Heart left ventricle (tissue), 16 donors: ENCODE results near the gene GNB5. TPM values are rescaled to one million over a fixed set of nuclear protein-coding genes. Genes with fewer than 3 reads are reported as not detected.

ENCODE experiments used
- ATAC-seq, 4 donors: fragments of 200-7000 bp; cut with Tn5 transposase; one replicate each; pipeline ENCODE4 v1.9.1; 2020 to 2022; ENCODE audit warnings: moderate library complexity in 4 of 4, mild to moderate bottlenecking in 3 of 4, moderate number of reproducible peaks in 1 of 4
- DNase-seq, 5 donors: peaks; one replicate each; pipeline ENCODE4 v3.0.0-alpha.2; 2020
- H3K27ac ChIP-seq, 12 donors: fragments of 200-600 bp; sonication (generic) in 4 of 12; one replicate each; pipeline versions ENCODE4 v1.5.0 to v1.8.0; 2016 to 2022; ENCODE audit warnings: mild to moderate bottlenecking in 2 of 12
- H3K27me3 ChIP-seq, 9 donors: fragments of 200-600 bp; sonication (generic) in 2 of 9; one replicate each; pipeline versions ENCODE4 v1.5.1 to v1.8.0; 2016 to 2022; ENCODE audit warnings: mild to moderate bottlenecking in 3 of 9
- H3K36me3 ChIP-seq, 9 donors: fragments of 200-600 bp; sonication (generic) in 2 of 9; one replicate each; pipeline versions ENCODE4 v1.5.0 to v1.8.0; 2018 to 2022; ENCODE audit warnings: mild to moderate bottlenecking in 2 of 9
- H3K4me1 ChIP-seq, 12 donors: fragments of 200-600 bp; sonication (generic) in 4 of 12; one replicate each; pipeline versions ENCODE4 v1.5.0 to v1.8.0; 2016 to 2022; ENCODE audit warnings: mild to moderate bottlenecking in 3 of 12
- H3K4me3 ChIP-seq, 12 donors: fragments of 200-600 bp; sonication (generic) in 4 of 12; one replicate each; pipeline versions ENCODE4 v1.5.0 to v1.8.0; 2017 to 2022; ENCODE audit warnings: mild to moderate bottlenecking in 9 of 12, moderate library complexity in 4 of 12
- H3K9me3 ChIP-seq, 12 donors: fragments of 200-600 bp; sonication (generic) in 4 of 12; one replicate each; pipeline versions ENCODE4 v1.5.0 to v1.8.0; 2016 to 2022; ENCODE audit warnings: mild to moderate bottlenecking in 1 of 12
- CTCF ChIP-seq, 12 donors: fragments of 200-600 bp; sonication (generic) in 4 of 12; IDR thresholded peaks; one replicate each; pipeline versions ENCODE4 v1.5.0 to v1.8.0; 2018 to 2022; ENCODE audit warnings: antibody characterized with exemption in 12 of 12, mild to moderate bottlenecking in 5 of 12
- POLR2A ChIP-seq, 2 donors: fragments of 450-650 bp; IDR thresholded peaks; one replicate each; pipeline ENCODE4 v1.6.1; 2017; ENCODE audit warnings: antibody characterized with exemption in 2 of 2, mild to moderate bottlenecking in 2 of 2, moderate library complexity in 2 of 2
- WGBS, 4 donors: extraction: QIAGEN DNeasy Blood & Tissue Kit in 2 of 4; methylation state at CpG; one replicate each; pipeline versions ENCODE4 v1.1.5 to v1.1.7; 2013 to 2018; 5-methylcytosine and 5-hydroxymethylcytosine counted together
- intact Hi-C, 10 donors: fragments of 100-400 bp; cut with DNase I; formaldehyde crosslinking; loops; one replicate each; pipeline versions ENCODE4 v1.11.1 to v1.14.2; 2022
- polyA plus RNA-seq, 2 donors: library from polyadenylated mRNA; stranded (reverse); fragments of 200-250 nt; gene quantifications; one replicate each; pipeline ENCODE4 v1.2.3, GENCODE V29; 2013
- total RNA-seq, 9 donors: library from RNA; depleted of rRNA in 2 of 9; stranded (reverse); fragments of >200 nt in 2 of 9; fragmentation: NEBNext Ultra II Directional in 3 of 9; extraction: Animal tissue kit (Norgen Biotek cat#: 25700) in 3 of 9; gene quantifications; one replicate each; pipeline versions ENCODE4 v1.1.0 to v1.2.4, GENCODE V29; 2016 to 2023
- donor health status: ischemic (EF 13 %, LVEDD 7.1; RV severe dilation, severe dysfunction).
- donor health status: healthy with polysubstance abuse.
- donor health status: DM: no; HTN: yes; CAD: no.
- donor health status: DM: no; HTN: no; CAD: no.
- donor health status: ischemic (EF 25% LVEDD 6.9; RV normal size, moderate dysfunction).
- donor health status: ischemic (EF 25% LVEDD 5.7; RV mildly dilated, moderate dysfunction).
- donor health status: healthy.
- donor health status: DM: yes; HTN: yes; CAD: no.
- donor health status: ischemic (EF 35%, LVEDD 5.7; RV mildly dilated, moderate dysfunction).
- donor health status: nonischemic (EF 11% LVEDD 7.7; RV severe dilation, severe dysfunction).
- donor health status: DM: yes; HTN: yes; CAD: no.
- donor health status: PGD.
- donor health status: ischemic (EF 29% LVEDD 5.4; RV normal size, mild dysfunction).
- donor health status: nonischemic (EF 23%, LVEDD 6.1; RV moderate dilation, normal function).

Gene GNB5
- total and polyA plus RNA-seq, 11 donors = 4.2 to 12.4 (median 7.7) TPM

- no peak overlapping the region for H3K4me3 ChIP-seq
- peaks cover 0 to 30% (median 0%) of the 10 kb centered on the region in 9 donors for H3K36me3 ChIP-seq
- peaks cover 0 to 27% (median 4%) of the 10 kb centered on the region in 12 donors for H3K4me1 ChIP-seq
- no peak for DNase-seq
- H3K27ac ChIP-seq = no peak overlapping the region
- intact Hi-C loops = no loop called here
- peaks cover 0 to 2% (median 0%) of the 10 kb centered on the region in 12 donors for H3K9me3 ChIP-seq
- H3K27me3 ChIP-seq = no peaks in the 10 kb centered on the region
- ATAC-seq = no peak
- WGBS, 4 donors = 91 to 95% (median 94%) methylated on average over 6 to 10 of the region's 10 CpGs
- no peak for TF ChIP-seq CTCF (IDR thresholded peaks at IDR 0.05)
- no peak for TF ChIP-seq POLR2A (IDR thresholded peaks at IDR 0.05)
Observed at GRCh38 chr15:52133510-52134220, 57.5 kb downstream of the GNB5 start.

DNA sequence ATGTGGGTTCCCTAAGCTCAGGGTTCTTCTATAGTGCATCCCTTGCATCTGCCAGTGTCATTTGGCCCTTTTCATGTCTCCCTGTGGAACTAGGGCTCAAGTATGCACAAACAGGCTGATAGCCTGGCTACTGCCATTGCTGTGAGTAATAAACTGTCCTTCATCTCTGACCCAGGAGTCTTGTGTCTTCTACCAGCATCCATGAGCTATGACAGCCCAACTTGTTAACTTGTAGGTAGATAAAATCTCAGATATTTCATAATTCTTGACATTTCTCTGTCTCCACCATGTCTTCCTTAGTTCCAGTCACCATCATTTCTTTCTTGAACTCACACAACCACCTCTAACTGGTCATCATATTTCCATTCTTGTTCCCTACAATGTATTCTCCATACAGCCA is 59.1 kb downstream of the GNB5 start:
- Histone ChIP-seq H3K4me1 (peaks cover 0 to 21% (median 0%) of the 10 kb centered on the region in 12 donors), H3K27me3 (no peaks in the 10 kb centered on the region), H3K27ac (no peak overlapping the region), H3K9me3 (peaks cover 0 to 2% (median 0%) of the 10 kb centered on the region in 12 donors), H3K36me3 (peaks cover 0 to 30% (median 0%) of the 10 kb centered on the region in 9 donors), H3K4me3 (no peak overlapping the region)
- ATAC-seq (no peak), DNase-seq (no peak)
- intact Hi-C loops = no loop called here
- TF ChIP-seq POLR2A (IDR thresholded peaks at IDR 0.05) (no peak), CTCF (IDR thresholded peaks at IDR 0.05) (no peak)

- DNase-seq (no peak), ATAC-seq (no peak)
- H3K9me3 ChIP-seq = peaks cover 0 to 2% (median 0%) of the 10 kb centered on the region in 12 donors
- no peaks in the 10 kb centered on the region for H3K27me3 ChIP-seq
- no peaks in the 10 kb centered on the region for H3K4me1 ChIP-seq
- H3K36me3 ChIP-seq = peaks cover 0 to 35% (median 3%) of the 10 kb centered on the region in 9 donors
- TF ChIP-seq POLR2A (IDR thresholded peaks at IDR 0.05) (no peak), CTCF (IDR thresholded peaks at IDR 0.05) (no peak)
- H3K27ac ChIP-seq = no peak overlapping the region
- intact Hi-C loops = no loop called here
- H3K4me3 ChIP-seq = no peak overlapping the region
- 95 to 98% (median 98%) methylated on average over 3 of the region's 3 CpGs for WGBS, 4 donors
Observed at GRCh38 chr15:52128568-52128967, 62.6 kb downstream of the GNB5 start.

- WGBS, 4 donors = 75 to 85% (median 80%) methylated on average over 11 of the region's 11 CpGs
- H3K4me1 ChIP-seq = no peaks in the 10 kb centered on the region
Observed at GRCh38 chr15:52124270-52124880, 66.8 kb downstream of the GNB5 start.

More at GRCh38 chr15:52124270-52124880, 66.8 kb downstream of the GNB5 start:
- Histone ChIP-seq H3K27me3 (no peaks in the 10 kb centered on the region), H3K9me3 (no peaks in the 10 kb centered on the region), H3K36me3 (peaks cover 0 to 20% (median 0%) of the 10 kb centered on the region in 9 donors), H3K4me3 (no peak overlapping the region), H3K27ac (no peak overlapping the region)
- ATAC-seq (no peak), DNase-seq (no peak)
- intact Hi-C loops = no loop called here
- no peak for TF ChIP-seq CTCF (IDR thresholded peaks at IDR 0.05)
- no peak for TF ChIP-seq POLR2A (IDR thresholded peaks at IDR 0.05)
